Stimulated activated CD8-positive, alpha-beta memory T cell treated with anti-CD3 and anti-CD28 coated beads, Interleukin-7, amount 100 ng/mL, for 1 hour (primary cell): ENCODE results near the gene BAHCC1.

ENCODE experiments used
- DNase-seq, 2 donors: peaks; one replicate each; pipeline ENCODE4 v3.0.0-alpha.2; 2020; ENCODE audit warnings: low read depth in 2 of 2

The BAHCC1 gene

DNA sequence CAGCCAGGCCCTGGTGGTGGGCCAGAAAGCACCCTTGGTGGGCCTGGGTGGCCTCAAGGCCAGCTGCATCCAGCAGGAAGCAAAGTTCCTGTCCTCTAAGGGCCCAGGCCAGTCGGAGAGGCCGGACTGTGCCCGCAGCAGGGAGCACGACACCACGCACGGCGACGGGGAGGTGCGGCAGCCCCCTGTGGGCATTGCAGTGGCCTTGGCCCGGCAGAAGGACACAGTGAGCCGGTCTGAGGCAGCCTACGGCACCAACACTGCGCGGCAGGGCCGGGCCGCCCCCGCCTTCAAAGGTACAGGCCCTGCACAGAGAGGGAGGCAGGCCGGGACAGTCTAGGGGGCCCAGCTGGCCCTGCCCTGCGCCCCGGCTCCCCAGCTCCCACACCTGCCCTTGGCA, 48.0 kb downstream of the BAHCC1 start:
- no peak for DNase-seq

DNA sequence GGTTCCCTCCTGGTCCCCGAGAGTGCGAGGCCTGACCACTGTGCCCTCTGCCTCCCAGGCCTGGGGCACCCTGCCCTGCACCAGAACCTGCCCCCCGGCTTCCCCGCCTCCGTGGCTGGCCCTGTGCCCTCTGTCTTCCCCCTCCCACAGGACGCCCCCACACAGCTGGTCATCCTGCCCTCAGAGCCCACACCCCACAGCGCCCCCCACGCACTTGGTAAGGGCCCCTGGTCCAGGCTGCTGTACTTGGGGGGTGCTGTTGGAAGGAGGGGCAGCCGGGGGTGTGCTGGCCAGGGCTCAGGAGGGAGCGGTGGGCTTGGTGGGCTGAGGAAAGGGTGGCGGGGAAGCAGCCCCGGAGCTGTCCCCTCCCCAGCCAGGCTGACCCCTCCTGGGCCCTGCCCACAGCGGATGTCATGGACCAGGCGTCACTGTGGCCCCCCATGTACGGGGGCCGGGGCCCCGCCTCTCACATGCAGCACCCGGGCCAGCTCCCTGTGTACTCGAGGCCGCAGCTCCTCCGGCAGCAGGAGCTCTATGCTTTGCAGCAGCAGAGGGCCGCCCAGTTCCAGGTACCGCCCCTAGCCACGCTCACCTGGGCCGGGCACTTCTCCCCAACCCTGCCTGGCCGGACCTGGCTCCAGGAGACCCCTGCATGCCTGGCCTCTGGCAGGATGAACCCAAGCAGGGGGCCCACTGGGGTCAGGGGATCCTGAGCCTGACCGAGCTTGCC, 49.5 kb downstream of the BAHCC1 start:
- no peak for DNase-seq

DNA sequence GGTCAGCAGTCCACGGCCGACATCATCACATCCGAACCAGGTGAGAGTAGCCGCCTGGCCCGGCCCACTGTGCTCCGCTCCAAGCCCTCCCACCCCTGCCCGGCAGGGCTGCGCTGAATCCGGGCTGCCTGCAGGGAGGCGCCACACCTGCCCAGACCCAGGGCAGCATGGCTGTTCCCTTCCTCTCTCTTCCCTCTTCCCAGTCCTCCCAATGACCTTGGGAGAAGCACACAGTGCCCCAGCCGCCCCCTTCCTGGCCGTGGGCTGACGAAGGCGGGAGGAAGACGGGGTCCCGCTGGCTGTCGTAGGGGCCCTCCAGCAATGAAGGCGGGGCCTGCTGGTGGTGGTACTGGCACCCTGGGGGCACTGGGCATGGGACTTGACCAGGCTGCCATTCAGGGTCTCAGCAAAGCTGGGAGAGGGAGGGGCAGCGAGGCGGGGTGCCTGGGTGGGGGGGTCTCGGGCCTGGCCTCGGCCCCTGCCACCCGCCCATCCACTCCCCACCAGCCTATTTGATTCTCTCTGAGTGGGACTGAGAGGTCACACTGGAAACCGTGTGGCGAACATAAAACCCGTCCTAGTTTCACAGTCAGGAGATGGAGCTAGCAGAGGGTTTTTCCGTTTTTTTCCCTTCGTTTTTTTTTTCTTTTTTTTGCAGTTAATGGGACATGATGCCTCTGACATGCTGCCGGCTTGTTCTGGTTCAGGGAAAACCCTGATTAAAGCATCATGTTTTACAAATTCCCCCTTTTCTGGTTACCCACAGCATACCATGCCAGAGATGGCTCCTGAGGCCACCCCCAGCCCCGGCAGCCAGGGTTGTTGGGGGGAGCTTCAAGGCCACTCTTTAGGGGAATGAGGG, 50.6 kb downstream of the BAHCC1 start:
- no peak for DNase-seq

DNA sequence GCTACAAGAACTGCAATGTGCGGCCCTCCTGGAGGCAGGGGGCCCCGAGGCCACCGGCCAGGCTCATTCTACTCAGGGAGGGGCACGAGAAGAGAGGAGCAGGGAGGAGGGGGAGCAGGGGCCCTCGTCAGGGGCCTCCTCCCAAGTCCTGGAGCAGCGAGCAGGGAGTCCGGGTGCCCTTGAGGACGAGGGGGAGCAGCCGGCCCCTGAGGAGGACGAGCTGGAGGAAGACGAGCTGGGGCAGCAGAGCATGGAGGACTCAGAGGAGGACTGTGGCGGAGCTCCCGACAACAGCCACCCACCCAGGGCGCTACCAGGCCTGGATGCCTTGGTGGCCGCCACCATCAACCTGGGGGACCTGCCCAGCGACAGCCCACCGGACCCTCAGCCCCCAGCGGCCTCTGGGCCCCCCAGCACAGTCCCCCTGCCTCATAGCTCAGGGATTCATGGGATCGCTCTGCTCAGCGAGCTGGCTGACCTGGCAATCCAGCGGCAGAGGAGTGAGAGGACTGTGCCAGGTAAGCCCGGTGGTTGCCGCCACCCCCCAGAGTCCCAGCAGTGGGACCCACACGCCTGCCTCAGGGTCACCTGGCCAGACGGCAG, 52.2 kb downstream of the BAHCC1 start:
- DNase-seq: no peak

DNA sequence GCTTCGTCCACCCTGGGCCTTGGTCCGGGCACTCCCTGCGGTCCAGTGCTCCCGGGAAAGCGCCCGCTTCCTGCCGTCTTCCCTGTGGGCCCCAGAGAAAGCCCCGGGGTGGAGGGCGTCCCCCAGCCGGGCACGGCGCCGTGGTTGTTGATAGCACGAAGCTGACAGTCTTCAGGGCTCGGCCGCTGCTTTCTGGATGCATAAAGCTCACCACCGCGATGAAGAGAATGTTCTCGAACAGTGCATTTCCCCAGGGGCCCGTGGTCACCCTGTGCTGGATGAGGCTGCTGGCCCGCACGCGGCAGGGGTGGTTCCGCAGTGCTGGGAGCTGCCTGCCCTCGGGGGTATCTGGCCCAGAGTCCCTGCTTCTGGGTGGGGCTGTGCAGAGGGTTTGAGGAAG, 53.2 kb downstream of the BAHCC1 start:
- no peak for DNase-seq

DNA sequence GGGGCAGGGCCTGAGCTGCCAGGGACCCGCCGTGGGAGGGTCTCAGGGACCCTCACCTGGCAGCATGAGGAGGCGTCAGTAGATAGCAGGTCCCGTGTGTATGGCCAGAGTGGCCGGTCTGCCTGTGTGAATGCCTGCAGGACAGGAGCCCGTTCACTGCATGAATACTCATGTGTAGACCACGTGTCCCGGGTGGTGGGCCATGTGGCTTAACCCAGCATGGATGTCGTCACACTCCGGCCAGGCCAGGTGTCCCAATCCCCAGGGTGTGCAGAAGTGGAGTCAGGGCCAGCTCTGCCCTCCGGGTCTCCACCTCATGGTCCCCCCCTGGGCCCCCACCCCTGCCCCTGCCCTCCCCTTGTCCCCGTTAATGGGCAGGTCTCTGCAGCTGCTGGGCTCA, 53.7 kb downstream of the BAHCC1 start:
- no peak for DNase-seq

DNA sequence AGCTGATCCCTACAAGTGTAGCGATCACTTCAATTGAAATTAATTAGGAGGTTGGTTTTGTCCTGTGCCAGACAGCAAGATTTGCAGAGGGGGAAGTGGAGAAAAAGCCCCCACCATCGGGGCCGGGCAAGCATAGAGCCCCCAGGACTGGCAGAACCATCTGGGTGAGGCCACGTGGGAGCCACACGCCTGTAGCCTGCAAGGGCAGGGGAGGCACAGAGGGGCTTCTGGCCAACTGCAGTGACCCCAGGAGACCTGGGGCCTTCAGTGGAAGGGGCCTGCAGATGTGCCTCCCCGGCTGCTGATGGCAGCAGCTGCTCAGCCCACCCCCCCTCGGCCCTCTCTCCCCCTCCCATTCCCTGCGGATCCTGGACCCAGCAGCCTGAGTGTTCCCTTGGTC, 54.1 kb downstream of the BAHCC1 start:
- DNase-seq: no peak

DNA sequence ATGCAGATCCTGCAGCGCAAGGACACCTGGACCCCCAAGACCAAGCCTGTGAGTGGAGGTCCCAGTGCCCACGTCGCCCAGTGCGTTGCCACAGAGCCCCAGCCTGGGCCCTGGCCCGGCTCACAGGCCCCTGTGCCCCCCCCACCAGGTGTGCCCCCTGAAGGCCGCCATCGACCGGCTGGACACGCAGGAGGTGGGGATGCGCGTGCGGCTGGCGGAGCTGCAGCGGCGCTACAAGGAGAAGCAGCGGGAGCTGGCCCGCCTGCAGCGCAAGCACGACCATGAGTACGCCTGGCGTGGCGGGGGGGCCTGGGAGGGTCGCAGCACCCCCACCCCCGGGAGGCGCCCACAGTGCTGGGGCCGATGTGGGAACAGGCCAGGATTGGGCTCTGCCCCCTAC, 56.6 kb downstream of the BAHCC1 start:
- DNase-seq: no peak

DNA sequence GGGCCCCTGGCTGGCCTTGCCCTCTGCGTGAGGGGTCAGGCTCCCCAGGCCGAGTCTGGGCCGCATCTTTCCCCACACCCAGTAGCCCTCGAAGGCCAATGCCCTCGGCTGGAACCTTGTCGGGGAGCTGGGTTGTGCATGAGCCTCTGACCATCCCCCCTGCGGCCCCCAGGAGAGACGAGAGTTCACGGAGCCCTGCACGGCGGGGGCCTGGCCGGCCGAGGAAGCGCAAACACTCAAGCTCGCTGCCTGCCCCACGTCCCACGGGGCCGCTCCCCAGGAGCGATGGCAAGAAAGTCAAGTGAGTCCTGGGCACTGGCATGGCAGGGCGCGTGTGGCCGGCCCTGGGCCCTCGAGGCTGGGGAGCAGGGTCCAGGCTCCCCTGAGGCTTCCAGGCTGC, 57.3 kb downstream of the BAHCC1 start:
- DNase-seq: no peak

DNA sequence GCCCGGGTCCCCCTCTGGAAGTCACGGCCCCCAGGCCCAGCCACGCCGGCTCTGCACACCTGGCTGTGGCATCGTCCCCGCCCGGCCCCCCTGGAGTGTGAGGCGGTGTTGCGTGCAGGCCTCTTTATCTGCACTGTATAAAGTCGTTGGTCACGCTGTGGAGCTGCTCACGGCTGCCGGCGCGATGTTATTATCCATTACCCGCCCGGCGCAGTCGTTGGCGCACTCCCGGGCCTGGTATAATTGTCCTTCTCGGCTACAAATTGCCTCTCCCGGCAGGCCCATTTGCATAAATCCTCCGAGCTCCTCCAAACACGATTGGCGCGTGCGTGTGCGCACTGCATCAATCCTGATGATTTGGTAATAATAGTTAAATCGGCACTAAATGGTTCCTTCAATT, 57.8 kb downstream of the BAHCC1 start:
- no peak for DNase-seq

DNA sequence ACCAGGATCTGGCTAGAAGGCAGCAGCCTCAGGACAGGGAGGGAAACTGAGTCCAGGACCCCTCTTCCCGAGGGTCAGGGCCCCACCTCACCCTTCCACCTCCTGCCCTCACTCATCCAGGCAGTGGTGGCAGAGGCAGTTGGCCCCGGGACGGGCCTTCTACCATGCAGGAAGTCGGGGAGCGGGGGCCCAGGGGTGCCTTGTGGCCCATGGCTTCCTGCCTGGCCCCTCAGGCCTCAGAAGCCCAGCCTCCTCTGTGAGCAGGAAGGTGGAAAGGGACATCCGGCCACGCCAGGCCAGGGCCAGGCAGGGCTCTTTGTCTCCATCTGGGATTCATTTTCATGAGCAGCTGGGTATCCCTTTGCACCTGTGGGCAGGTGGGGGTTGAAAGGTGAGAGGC, 58.5 kb downstream of the BAHCC1 start:
- DNase-seq: no peak

DNA sequence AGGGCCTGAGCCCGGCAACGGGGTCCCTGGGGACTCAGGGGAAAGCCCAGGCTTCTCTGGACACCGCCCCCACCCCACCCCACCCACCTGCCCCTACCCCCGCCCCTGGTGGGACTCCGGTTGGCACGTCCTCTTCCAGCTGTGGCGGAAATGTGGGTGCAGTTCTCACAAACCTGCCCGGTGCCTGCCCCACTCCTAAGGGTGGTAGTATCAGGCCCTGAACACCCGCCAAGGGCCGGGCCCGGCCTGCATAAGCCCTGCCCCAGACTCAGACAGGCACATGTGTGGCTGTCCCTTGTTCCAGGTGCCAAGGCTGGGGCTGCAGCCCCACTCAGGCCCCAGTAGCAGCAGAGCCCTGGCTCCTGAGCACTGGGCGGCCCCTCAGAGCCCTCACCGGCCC, 59.2 kb downstream of the BAHCC1 start:
- DNase-seq: no peak

DNA sequence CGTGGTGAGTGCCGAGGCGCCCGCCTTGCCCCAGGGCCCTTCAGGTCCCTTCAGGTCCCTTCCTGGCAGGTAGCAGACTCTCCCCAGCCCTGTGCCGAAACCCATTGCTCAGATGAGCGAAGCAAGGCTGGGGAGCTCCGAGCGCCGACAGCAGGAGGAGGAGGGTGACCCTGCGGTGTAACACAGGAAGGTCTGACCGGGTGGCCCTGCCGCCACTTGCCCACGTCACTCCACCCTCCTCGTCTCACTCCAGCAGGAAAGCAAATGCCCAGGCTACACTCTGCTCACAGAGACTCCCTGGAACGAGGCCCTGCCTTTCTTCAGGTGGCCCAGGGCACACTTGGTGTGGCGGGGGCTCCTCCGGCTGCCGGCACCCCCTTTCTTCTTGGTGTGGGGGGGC, 60.1 kb downstream of the BAHCC1 start:
- no peak for DNase-seq

DNA sequence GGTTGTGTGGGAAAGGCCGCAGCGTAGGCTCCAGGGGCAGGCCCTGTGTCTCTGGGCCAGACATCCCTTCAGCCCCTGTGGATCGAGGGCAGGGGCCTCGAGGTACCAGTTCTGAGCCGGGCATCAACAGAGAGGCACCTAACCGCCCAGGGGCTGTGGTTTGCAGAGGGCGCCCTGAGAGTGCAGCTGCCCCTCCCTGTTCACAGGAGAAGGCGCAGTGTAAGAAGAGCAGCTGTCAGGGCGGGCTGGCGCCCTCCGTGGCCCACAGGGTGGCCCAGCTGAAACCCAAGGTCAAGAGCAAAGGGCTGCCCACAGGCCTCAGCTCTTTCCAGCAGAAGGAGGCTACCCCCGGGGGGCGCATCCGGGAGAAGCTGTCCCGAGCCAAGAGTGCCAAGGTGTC, 60.8 kb downstream of the BAHCC1 start:
- DNase-seq: no peak

DNA sequence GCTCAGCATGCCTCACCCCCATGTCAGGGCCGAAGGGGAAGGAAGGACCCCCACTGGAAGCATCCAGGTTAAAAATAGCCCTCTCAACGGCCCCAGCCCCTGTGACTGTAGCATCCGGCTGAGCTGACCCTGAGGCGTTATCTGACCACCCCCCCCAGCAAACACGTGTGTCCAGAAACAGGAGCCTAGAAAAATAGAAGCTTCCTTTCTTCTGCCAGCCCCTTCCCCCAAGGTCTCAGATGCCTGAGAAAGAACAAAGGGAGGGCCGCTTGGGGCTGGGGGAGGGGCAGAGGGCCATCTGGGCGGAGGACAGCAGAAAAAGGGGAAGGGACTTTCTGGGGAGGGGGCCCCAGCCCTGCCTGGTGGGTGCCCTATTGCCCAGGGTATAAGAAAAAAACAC, 61.5 kb downstream of the BAHCC1 start:
- DNase-seq: no peak

DNA sequence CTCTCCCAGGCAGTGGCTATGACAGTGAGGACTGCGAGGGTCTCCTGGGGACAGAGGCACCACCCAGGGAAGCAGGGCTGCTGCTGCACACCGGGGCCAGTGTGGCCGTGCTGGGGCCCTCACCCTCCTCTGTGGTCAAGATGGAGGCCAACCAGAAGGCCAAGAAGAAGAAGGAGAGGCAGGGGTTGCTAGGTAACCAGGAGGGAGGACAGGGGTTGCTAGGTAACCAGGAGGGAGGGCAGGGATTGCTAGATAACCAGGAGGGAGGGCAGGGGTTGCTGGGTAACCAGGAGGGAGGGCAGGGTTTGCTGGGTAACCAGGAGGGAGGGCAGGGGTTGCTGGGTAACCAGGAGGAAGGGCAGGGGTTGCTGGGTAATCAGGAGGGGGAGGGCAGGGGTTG, 62.1 kb downstream of the BAHCC1 start:
- no peak for DNase-seq

DNA sequence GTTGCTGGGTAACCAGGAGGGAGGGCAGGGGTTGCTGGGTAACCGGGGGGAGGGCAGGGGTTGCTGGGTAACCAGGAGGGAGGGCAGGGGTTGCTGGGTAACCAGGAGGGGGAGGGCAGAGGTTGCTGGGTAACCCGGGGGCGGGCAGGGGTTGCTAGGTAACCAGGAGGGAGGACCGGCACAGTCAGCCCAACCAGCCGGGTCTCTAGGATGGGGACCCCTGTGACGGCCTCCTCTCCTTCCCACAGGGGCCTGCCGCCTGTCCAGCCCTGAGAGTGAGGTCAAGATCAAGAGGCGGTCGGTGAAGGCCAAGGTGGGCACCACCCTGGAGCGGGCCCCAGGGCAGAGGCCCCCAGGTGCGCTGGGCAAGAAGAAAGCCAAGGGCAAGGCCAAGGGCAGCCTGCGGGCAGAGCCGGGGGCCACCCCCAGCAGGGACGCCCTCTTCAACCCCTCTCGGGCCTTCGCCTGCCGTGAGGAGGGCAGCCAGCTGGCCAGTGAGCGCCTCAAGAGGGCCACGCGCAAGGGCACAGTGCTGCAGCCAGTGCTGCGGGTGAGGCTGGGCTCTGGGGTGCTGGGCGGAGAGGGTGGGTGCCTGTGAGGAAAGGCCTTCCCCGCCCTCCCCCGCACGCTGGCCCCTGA, 62.8 kb downstream of the BAHCC1 start:
- no peak for DNase-seq

DNA sequence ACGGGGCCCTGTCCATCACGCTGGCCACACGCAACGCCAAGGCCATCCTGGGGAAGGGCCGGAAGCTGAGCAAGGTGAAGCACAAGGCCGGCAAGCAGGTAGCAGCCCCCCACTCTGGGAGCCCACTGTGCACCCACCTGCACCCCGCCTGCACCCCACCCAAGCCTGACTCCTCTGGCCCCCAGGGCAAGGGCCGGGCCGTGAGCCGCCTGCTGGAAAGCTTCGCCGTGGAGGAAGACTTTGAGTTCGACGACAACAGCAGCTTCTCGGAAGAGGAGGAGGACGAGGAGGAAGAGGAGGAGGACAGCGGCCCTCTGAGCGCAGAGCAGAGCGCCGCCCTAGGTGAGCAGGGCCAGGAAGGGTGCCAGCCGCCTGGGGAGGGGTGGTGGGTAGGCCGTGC, 63.4 kb downstream of the BAHCC1 start:
- DNase-seq: no peak

DNA sequence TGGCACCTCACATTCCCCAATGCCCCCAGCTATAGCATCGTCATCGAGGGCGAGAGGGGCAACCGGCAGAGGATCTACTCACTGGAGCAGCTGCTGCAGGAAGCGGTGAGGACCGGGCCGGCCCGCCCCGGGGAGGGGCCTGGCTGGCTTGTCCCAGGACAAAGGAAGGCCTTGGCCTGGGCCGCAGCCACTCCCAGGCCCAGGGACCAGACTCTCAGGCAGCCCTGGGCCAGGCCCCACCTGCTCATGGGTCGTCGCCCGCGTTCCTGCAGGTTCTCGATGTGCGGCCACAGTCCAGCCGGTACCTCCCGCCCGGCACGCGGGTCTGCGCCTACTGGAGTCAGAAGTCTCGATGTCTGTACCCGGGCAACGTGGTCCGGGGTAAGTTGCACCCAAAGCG, 64.0 kb downstream of the BAHCC1 start:
- no peak for DNase-seq

DNA sequence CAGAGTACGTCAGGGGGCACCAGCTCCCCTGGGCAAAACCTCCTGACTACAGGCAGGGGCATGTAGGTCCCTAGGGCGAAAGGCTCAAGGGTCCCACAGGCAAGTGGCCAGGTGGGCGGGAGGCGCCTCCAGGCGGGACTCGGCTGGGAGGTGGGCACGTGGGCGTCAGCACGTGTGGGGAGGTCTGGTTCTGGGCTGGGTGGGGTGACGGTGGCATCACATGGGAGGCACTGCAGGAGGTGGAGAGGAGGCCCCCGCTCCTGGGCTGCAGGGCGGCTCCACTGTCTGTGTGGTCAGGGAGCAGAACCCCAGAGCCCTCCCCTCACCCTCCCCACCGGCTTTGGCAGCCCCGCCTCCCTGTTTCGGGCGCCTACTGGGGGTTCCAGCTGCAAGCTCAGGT, 64.6 kb downstream of the BAHCC1 start:
- DNase-seq: no peak

DNA sequence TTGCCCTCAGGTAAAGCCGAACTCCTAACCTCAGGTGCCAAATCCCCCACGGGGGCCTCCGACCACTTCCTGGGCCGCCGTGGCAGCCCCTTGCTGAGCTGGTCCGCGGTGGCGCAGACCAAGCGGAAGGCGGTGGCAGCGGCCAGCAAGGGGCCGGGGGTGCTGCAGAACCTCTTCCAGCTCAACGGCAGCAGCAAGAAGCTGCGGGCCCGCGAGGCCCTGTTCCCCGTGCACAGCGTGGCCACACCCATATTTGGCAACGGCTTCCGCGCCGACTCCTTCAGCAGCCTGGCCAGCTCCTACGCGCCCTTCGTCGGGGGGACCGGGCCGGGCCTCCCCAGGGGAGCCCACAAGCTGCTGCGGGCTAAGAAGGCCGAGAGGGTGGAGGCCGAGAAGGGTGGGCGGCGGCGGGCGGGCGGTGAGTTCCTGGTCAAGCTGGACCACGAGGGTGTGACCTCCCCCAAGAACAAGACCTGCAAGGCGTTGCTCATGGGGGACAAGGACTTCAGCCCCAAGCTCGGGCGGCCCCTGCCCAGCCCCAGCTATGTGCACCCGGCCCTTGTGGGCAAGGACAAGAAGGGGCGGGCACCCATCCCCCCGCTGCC, 65.7 kb downstream of the BAHCC1 start:
- no peak for DNase-seq
